Ascending aorta (tissue), 2 donors: ENCODE results near the gene IDS. TPM values are rescaled to one million over a fixed set of nuclear protein-coding genes. Genes with fewer than 3 reads are reported as not detected.

Experiments
- DNase-seq, 2 donors: peaks; one replicate each; pipeline ENCODE4 v3.0.0-alpha.2; 2019; ENCODE audit warnings: low spot score in 2 of 2
- H3K27ac ChIP-seq, 2 donors: fragments of 200-600 bp; sonication (generic); one replicate each; pipeline ENCODE4 v1.5.1; 2016 to 2017; ENCODE audit warnings: mild to moderate bottlenecking in 1 of 2
- H3K27me3 ChIP-seq: fragments of 200-600 bp; sonication (generic); one replicate; pipeline ENCODE4 v1.5.1; 2017
- H3K36me3 ChIP-seq, 2 donors: fragments of 200-600 bp; sonication (generic); one replicate each; pipeline ENCODE4 v1.5.1; 2016
- H3K4me1 ChIP-seq, 2 donors: fragments of 200-600 bp; sonication (generic); one replicate each; pipeline ENCODE4 v1.5.1; 2016 to 2017; ENCODE audit warnings: mild to moderate bottlenecking in 1 of 2
- H3K4me3 ChIP-seq, 2 donors: fragments of 200-600 bp; sonication (generic); one replicate each; pipeline ENCODE4 v1.5.1; 2016 to 2017; ENCODE audit warnings: mild to moderate bottlenecking in 1 of 2
- H3K9me3 ChIP-seq, 2 donors: fragments of 200-600 bp; sonication (generic); one replicate each; pipeline ENCODE4 v1.5.1; 2016
- intact Hi-C: fragments of 100-400 bp; cut with DNase I; formaldehyde crosslinking; loops from one replicate; pipeline ENCODE4 v1.15.1; 2023
- total RNA-seq: library from RNA; depleted of rRNA; stranded (reverse); fragments of >200 nt; gene quantifications from one replicate; pipeline ENCODE4 v1.1.0, GENCODE V29; 2016
- TF ChIP-seq, protein P1 (sequence below), 3 experiments: fragments of 200-600 bp in 2 of 3; fragments of 450-650 bp in 1 of 3; sonication (generic) in 2 of 3; IDR thresholded peaks; one replicate each; pipeline ENCODE4 v1.5.1; 2016 to 2019; ENCODE audit warnings: antibody characterized with exemption in 3 of 3, mild to moderate bottlenecking in 1 of 3, moderate library complexity in 1 of 3

Gene IDS
- total RNA-seq, 1 donor from 2014 or later: 82.7 TPM

DNA sequence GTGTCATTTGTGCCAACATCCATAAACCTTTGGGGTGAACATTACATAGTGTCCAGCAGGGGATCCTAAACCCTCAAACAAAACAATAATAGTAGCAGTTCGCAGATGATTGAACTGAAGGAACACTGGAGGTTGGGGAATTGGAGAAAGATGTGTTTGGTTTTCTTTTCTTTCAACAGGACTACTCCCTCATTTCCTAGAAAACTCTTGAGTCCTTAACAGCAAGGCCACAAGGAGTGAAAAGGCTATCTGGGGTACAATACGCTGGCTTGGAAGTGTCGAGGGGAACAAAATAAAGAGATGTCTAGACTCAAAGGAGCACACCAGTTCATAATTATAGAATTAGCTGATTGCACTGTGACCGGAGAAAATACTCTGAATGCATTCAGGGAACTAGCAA is 72.1 kb downstream of the IDS start:
- Histone ChIP-seq H3K9me3 (no peaks in the 10 kb centered on the region), H3K27ac (no peak overlapping the region), H3K36me3 (no peaks in the 10 kb centered on the region), H3K4me3 (no peak overlapping the region), H3K4me1 (no peaks in the 10 kb centered on the region), H3K27me3 (no peaks in the 10 kb centered on the region)
- DNase-seq: no peak
- TF ChIP-seq, protein P1, sequence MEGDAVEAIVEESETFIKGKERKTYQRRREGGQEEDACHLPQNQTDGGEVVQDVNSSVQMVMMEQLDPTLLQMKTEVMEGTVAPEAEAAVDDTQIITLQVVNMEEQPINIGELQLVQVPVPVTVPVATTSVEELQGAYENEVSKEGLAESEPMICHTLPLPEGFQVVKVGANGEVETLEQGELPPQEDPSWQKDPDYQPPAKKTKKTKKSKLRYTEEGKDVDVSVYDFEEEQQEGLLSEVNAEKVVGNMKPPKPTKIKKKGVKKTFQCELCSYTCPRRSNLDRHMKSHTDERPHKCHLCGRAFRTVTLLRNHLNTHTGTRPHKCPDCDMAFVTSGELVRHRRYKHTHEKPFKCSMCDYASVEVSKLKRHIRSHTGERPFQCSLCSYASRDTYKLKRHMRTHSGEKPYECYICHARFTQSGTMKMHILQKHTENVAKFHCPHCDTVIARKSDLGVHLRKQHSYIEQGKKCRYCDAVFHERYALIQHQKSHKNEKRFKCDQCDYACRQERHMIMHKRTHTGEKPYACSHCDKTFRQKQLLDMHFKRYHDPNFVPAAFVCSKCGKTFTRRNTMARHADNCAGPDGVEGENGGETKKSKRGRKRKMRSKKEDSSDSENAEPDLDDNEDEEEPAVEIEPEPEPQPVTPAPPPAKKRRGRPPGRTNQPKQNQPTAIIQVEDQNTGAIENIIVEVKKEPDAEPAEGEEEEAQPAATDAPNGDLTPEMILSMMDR (IDR thresholded peaks at IDR 0.05): no peak
- intact Hi-C loops: no loop called here

Other genes with a start within 250 kb of the IDS start
- 5.6 TPM for gene EOLA1, start 35.7 kb upstream of the IDS start, total RNA-seq
- not detected for gene HSFX3, start 44.6 kb upstream of the IDS start, total RNA-seq
- not detected for gene MAGEA9B, start 82.2 kb upstream of the IDS start, total RNA-seq
- gene HSFX2, start 90.0 kb upstream of the IDS start, total RNA-seq: not detected
- 12.6 TPM for gene TMEM185A, start 126.5 kb upstream of the IDS start, total RNA-seq
- not detected for gene MAGEA11, start 206.8 kb upstream of the IDS start, total RNA-seq